ENCODE results near the gene MEIS2.
"Not testable (repeated sequence)": the region's sequence is repeated elsewhere in the genome, so short reads cannot be mapped to it uniquely, and the experiment has no call there.

The MEIS2 gene

GRCh38 chr15:37004373-37004869 lies 95.9 kb downstream of the MEIS2 start:
- DNase-seq, result no peak

- DNase-seq, result no peak
Measured at GRCh38 chr15:37002041-37002672, 98.2 kb downstream of the MEIS2 start.

GRCh38 chr15:37001417-37001816 lies 98.9 kb downstream of the MEIS2 start:
- no peak for DNase-seq

GRCh38 chr15:36999778-37000177 lies 100.6 kb downstream of the MEIS2 start:
- no peak for DNase-seq

- no peak for DNase-seq
Measured at GRCh38 chr15:36996538-36997181, 103.7 kb downstream of the MEIS2 start.

GRCh38 chr15:36996121-36996520 lies 104.2 kb downstream of the MEIS2 start:
- no peak for DNase-seq

- DNase-seq, result no peak
Measured at GRCh38 chr15:36994790-36995189, 105.6 kb downstream of the MEIS2 start.

- DNase-seq, result no peak
Measured at GRCh38 chr15:36992454-36992853, 107.9 kb downstream of the MEIS2 start.

GRCh38 chr15:36988947-36989346 lies 111.4 kb downstream of the MEIS2 start:
- no peak for DNase-seq

GRCh38 chr15:36982430-36982829 lies 117.9 kb downstream of the MEIS2 start:
- DNase-seq, result no peak

GRCh38 chr15:36980281-36980680 lies 120.1 kb downstream of the MEIS2 start:
- DNase-seq, result not testable (repeated sequence)

GRCh38 chr15:36978625-36979024 lies 121.7 kb downstream of the MEIS2 start:
- no peak for DNase-seq

GRCh38 chr15:36978126-36978525 lies 122.2 kb downstream of the MEIS2 start:
- DNase-seq, result no peak

- no peak for DNase-seq
Measured at GRCh38 chr15:36977659-36978058, 122.7 kb downstream of the MEIS2 start.

GRCh38 chr15:36972704-36973103 lies 127.6 kb downstream of the MEIS2 start:
- no peak for DNase-seq

- DNase-seq, result no peak
Measured at GRCh38 chr15:36970522-36970921, 129.8 kb downstream of the MEIS2 start.

- no peak for DNase-seq
Measured at GRCh38 chr15:36967929-36968328, 132.4 kb downstream of the MEIS2 start.

GRCh38 chr15:36966708-36967107 lies 133.6 kb downstream of the MEIS2 start:
- no peak for DNase-seq

GRCh38 chr15:36965570-36966342 lies 134.6 kb downstream of the MEIS2 start:
- DNase-seq, result no peak

GRCh38 chr15:36964626-36965025 lies 135.7 kb downstream of the MEIS2 start:
- DNase-seq, result no peak

GRCh38 chr15:36961956-36962355 lies 138.4 kb downstream of the MEIS2 start:
- no peak for DNase-seq

GRCh38 chr15:36960947-36961227 lies 139.5 kb downstream of the MEIS2 start:
- no peak for DNase-seq

- DNase-seq, result no peak
Measured at GRCh38 chr15:36960179-36960946, 140.0 kb downstream of the MEIS2 start.

Measured in SW 1271 (cell line).